WTC11 (cell line): ENCODE results near the gene TSPO2. TPM values are rescaled to one million over a fixed set of nuclear protein-coding genes. Genes with fewer than 3 reads are reported as not detected.

Source experiments
- ATAC-seq: fragments of 200-7000 bp; cut with Tn5 transposase; 2 replicates; pipeline ENCODE4 v1.10.0; 2021; ENCODE audit warnings: mild to moderate bottlenecking, moderate library complexity
- CTCF ChIA-PET: fragments of 300-600 bp; sonication (Branson Sonifier 250); formaldehyde crosslinking; loops from one replicate; lab custom pipeline; 2021; ENCODE audit warnings: antibody characterized with exemption; lab: Charles Lee
- POLR2A ChIA-PET: fragments of 350-600 bp; sonication (Branson Sonifier 250); formaldehyde crosslinking; loops from one replicate; lab custom pipeline; 2021; ENCODE audit warnings: antibody characterized with exemption; lab: Charles Lee
- DNase-seq: peaks from one replicate; pipeline ENCODE4 v3.0.0; 2021; ENCODE audit warnings: low spot score
- H3K27ac Mint-ChIP-seq: 2 replicates; pipeline ENCODE4 v1.8.0; 2021; ENCODE audit warnings: mixed read lengths
- H3K27me3 Mint-ChIP-seq: 2 replicates; pipeline ENCODE4 v1.8.0; 2021; ENCODE audit warnings: low read depth, mild to moderate bottlenecking, moderate library complexity, mixed read lengths
- H3K36me3 Mint-ChIP-seq: 2 replicates; pipeline ENCODE4 v1.8.0; 2021; ENCODE audit warnings: mixed read lengths
- H3K4me1 Mint-ChIP-seq: 2 replicates; pipeline ENCODE4 v1.8.0; 2022; ENCODE audit warnings: mixed read lengths
- H3K4me3 Mint-ChIP-seq: 2 replicates; pipeline ENCODE4 v1.8.0; 2021; ENCODE audit warnings: mild to moderate bottlenecking, moderate library complexity, mixed read lengths
- H3K9me3 Mint-ChIP-seq: 2 replicates; pipeline ENCODE4 v1.8.0; 2021; ENCODE audit warnings: mixed read lengths
- CREB1 ChIP-seq: sonication (generic); formaldehyde crosslinking; IDR thresholded peaks from 2 replicates; pipeline ENCODE4 v1.8.0; 2023; ENCODE audit warnings: mild to moderate bottlenecking, missing genetic modification reagents
- HMGA2 ChIP-seq: fragments of 250-450 bp; sonication (Bioruptor Pico); IDR thresholded peaks from 2 replicates; pipeline ENCODE4 v1.4.0; 2021; ENCODE audit warnings: mild to moderate bottlenecking, moderate library complexity
- JAZF1 ChIP-seq: fragments of 250-450 bp; sonication (Bioruptor Pico); IDR thresholded peaks from 2 replicates; pipeline ENCODE4 v1.9.0; 2021; ENCODE audit warnings: moderate library complexity, mild to moderate bottlenecking, inconsistent platforms
- JUN ChIP-seq: sonication (generic); formaldehyde crosslinking; IDR thresholded peaks from 2 replicates; pipeline ENCODE4 v1.8.0; 2023; ENCODE audit warnings: mild to moderate bottlenecking, missing genetic modification reagents
- MYBL2 ChIP-seq: sonication (generic); formaldehyde crosslinking; IDR thresholded peaks from 2 replicates; pipeline ENCODE4 v1.8.1; 2023; ENCODE audit warnings: mild to moderate bottlenecking, moderate library complexity, missing genetic modification reagents
- NFATC4 ChIP-seq: fragments of 250-450 bp; sonication (Bioruptor Pico); IDR thresholded peaks from 2 replicates; pipeline ENCODE4 v1.9.0; 2021; ENCODE audit warnings: mild to moderate bottlenecking
- RELA ChIP-seq: sonication (generic); formaldehyde crosslinking; IDR thresholded peaks from 2 replicates; pipeline ENCODE4 v1.8.1; 2022; ENCODE audit warnings: missing genetic modification reagents, mild to moderate bottlenecking, borderline replicate concordance
- RORB ChIP-seq: fragments of 250-450 bp; sonication (Bioruptor Pico); IDR thresholded peaks from 2 replicates; pipeline ENCODE4 v1.9.0; 2021; ENCODE audit warnings: mild to moderate bottlenecking
- ZNF138 ChIP-seq: sonication (generic); formaldehyde crosslinking; conservative IDR thresholded peaks from 2 replicates; pipeline ENCODE4 v1.8.1; 2022; ENCODE audit warnings: mild to moderate bottlenecking, moderate library complexity, missing genetic modification reagents
- ZNF232 ChIP-seq: sonication (generic); formaldehyde crosslinking; IDR thresholded peaks from 2 replicates; pipeline ENCODE4 v1.8.0; 2022; ENCODE audit warnings: mild to moderate bottlenecking, missing genetic modification reagents
- ZNF263 ChIP-seq: sonication (generic); formaldehyde crosslinking; IDR thresholded peaks from 2 replicates; pipeline ENCODE4 v1.8.1; 2022; ENCODE audit warnings: low read depth, mild to moderate bottlenecking, moderate library complexity, missing genetic modification reagents
- ZNF671 ChIP-seq: fragments of 250-450 bp; sonication (Bioruptor Pico); IDR thresholded peaks from 2 replicates; pipeline ENCODE4 v1.8.0; 2021; ENCODE audit warnings: mild to moderate bottlenecking
- total RNA-seq: library from RNA; stranded (reverse); gene quantifications from 3 replicates; pipeline ENCODE4 v1.2.3, GENCODE V29; 2021
- TF ChIP-seq, protein P1 (sequence below): sonication (generic); formaldehyde crosslinking; IDR thresholded peaks from 2 replicates; pipeline ENCODE4 v1.8.1; 2022; ENCODE audit warnings: low read depth, mild to moderate bottlenecking, moderate library complexity, missing genetic modification reagents, borderline replicate concordance
- TF ChIP-seq, protein P2 (sequence below): sonication (generic); formaldehyde crosslinking; IDR thresholded peaks from 2 replicates; pipeline ENCODE4 v1.8.1; 2022; ENCODE audit warnings: mild to moderate bottlenecking, missing genetic modification reagents, moderate library complexity, borderline replicate concordance
- TF ChIP-seq, protein P3 (sequence below): sonication (generic); formaldehyde crosslinking; IDR thresholded peaks from 2 replicates; pipeline ENCODE4 v1.8.1; 2023; ENCODE audit warnings: mild to moderate bottlenecking, missing genetic modification reagents, moderate library complexity
- TF ChIP-seq, protein P4 (sequence below): sonication (generic); formaldehyde crosslinking; IDR thresholded peaks from 2 replicates; pipeline ENCODE4 v1.8.0; 2023; ENCODE audit warnings: missing genetic modification reagents, mild to moderate bottlenecking, borderline replicate concordance
- TF ChIP-seq, protein P5 (sequence below): sonication (generic); formaldehyde crosslinking; IDR thresholded peaks from 2 replicates; pipeline ENCODE4 v1.8.0; 2023; ENCODE audit warnings: missing genetic modification reagents
- TF ChIP-seq, protein P6 (sequence below): sonication (generic); formaldehyde crosslinking; IDR thresholded peaks from 2 replicates; pipeline ENCODE4 v1.8.1; 2022; ENCODE audit warnings: low read depth, missing genetic modification reagents, borderline replicate concordance
- TF ChIP-seq, protein P7 (sequence below): fragments of 250-450 bp; sonication (Bioruptor Pico); IDR thresholded peaks from 2 replicates; pipeline ENCODE4 v1.9.0; 2021; ENCODE audit warnings: mild to moderate bottlenecking

The TSPO2 gene
- total RNA-seq, 1 experiment from 2014 or later = not detected

DNA sequence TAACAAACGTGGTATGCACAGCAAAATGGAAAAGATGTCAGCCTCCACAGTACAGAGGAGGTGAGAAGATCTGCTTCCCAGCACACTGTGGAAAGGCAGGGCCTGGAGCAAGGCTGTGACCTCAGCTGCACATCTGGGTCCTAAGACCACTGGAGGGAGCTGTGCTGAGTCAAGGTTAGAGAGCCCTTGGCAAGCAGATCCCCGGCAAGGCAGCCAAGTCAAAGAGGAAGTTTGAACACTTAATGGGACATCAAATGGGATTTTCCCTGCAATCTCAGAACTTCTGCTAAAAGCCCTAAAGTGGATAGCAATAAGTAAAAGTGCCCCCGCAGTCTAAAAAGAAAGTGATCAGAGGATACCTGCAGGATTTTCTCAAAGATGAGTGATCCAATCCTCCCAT lies 42.7 kb upstream of the TSPO2 start (continued):
- TF ChIP-seq, protein P1, sequence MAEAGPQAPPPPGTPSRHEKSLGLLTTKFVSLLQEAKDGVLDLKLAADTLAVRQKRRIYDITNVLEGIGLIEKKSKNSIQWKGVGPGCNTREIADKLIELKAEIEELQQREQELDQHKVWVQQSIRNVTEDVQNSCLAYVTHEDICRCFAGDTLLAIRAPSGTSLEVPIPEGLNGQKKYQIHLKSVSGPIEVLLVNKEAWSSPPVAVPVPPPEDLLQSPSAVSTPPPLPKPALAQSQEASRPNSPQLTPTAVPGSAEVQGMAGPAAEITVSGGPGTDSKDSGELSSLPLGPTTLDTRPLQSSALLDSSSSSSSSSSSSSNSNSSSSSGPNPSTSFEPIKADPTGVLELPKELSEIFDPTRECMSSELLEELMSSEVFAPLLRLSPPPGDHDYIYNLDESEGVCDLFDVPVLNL = no peak
- TF ChIP-seq ZNF263 (CRISPR knock-in tag) = no peak
- TF ChIP-seq ZNF232 = no peak
- TF ChIP-seq, protein P2, sequence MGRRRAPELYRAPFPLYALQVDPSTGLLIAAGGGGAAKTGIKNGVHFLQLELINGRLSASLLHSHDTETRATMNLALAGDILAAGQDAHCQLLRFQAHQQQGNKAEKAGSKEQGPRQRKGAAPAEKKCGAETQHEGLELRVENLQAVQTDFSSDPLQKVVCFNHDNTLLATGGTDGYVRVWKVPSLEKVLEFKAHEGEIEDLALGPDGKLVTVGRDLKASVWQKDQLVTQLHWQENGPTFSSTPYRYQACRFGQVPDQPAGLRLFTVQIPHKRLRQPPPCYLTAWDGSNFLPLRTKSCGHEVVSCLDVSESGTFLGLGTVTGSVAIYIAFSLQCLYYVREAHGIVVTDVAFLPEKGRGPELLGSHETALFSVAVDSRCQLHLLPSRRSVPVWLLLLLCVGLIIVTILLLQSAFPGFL (CRISPR knock-in tag) = no peak
- TF ChIP-seq, protein P3, sequence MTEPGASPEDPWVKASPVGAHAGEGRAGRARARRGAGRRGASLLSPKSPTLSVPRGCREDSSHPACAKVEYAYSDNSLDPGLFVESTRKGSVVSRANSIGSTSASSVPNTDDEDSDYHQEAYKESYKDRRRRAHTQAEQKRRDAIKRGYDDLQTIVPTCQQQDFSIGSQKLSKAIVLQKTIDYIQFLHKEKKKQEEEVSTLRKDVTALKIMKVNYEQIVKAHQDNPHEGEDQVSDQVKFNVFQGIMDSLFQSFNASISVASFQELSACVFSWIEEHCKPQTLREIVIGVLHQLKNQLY (CRISPR knock-in tag) = no peak
- no peak for TF ChIP-seq JAZF1 (CRISPR knock-in tag)
- no peak for TF ChIP-seq JUN (CRISPR knock-in tag)
- TF ChIP-seq, protein P4, sequence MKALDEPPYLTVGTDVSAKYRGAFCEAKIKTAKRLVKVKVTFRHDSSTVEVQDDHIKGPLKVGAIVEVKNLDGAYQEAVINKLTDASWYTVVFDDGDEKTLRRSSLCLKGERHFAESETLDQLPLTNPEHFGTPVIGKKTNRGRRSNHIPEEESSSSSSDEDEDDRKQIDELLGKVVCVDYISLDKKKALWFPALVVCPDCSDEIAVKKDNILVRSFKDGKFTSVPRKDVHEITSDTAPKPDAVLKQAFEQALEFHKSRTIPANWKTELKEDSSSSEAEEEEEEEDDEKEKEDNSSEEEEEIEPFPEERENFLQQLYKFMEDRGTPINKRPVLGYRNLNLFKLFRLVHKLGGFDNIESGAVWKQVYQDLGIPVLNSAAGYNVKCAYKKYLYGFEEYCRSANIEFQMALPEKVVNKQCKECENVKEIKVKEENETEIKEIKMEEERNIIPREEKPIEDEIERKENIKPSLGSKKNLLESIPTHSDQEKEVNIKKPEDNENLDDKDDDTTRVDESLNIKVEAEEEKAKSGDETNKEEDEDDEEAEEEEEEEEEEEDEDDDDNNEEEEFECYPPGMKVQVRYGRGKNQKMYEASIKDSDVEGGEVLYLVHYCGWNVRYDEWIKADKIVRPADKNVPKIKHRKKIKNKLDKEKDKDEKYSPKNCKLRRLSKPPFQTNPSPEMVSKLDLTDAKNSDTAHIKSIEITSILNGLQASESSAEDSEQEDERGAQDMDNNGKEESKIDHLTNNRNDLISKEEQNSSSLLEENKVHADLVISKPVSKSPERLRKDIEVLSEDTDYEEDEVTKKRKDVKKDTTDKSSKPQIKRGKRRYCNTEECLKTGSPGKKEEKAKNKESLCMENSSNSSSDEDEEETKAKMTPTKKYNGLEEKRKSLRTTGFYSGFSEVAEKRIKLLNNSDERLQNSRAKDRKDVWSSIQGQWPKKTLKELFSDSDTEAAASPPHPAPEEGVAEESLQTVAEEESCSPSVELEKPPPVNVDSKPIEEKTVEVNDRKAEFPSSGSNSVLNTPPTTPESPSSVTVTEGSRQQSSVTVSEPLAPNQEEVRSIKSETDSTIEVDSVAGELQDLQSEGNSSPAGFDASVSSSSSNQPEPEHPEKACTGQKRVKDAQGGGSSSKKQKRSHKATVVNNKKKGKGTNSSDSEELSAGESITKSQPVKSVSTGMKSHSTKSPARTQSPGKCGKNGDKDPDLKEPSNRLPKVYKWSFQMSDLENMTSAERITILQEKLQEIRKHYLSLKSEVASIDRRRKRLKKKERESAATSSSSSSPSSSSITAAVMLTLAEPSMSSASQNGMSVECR = no peak

DNA sequence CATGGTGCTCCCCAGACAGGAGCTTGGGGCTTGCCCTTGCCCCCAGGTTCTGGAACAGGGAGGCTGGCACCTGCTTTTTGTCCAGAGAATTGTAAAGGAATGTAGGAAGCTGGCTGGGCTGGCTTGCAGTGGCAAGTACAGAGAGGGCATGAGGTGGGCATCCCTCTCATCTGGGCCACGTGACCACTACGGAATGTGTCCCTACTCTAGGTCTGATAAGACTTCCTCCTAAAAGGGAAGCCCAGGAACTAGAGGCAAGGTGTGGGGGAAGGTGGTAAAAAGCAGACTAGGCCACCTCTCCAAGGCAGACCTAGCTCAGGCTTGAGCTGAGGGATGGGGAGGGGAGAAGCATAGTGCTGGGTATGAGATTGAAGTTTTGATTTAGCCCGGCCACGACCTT lies 42.0 kb upstream of the TSPO2 start:
- Mint-ChIP-seq H3K4me1 (peaks cover 62% of the 10 kb centered on the region), H3K9me3 (0 out of 2 replicates have a peak, but pooled peaks cover 4% of the 10 kb centered on the region), H3K27ac (no peak overlapping the region)
- ChIA-PET CTCF (interaction anchor here (1.0 to 4.6 kb wide), 9 partner anchors 10 to 113 kb away, joined by 3 to 97 read pairs (median 4); no protein-coding TSS in a partner anchor), POLR2A (no interaction called here)
- no peak for TF ChIP-seq ZNF671
- no peak for TF ChIP-seq RELA (CRISPR knock-in tag)
- no peak for TF ChIP-seq NFATC4 (CRISPR knock-in tag)
- TF ChIP-seq MYBL2 (CRISPR knock-in tag) = no peak
- TF ChIP-seq, all 79 proteins: peak for 0
- ATAC-seq (no peak), DNase-seq (no peak)
- peaks cover 16% of the 10 kb centered on the region; the same call in 1 of the 2 replicates for H3K27me3 Mint-ChIP-seq
- H3K36me3 Mint-ChIP-seq = no peaks in the 10 kb centered on the region
- no peak overlapping the region for H3K4me3 Mint-ChIP-seq

DNA sequence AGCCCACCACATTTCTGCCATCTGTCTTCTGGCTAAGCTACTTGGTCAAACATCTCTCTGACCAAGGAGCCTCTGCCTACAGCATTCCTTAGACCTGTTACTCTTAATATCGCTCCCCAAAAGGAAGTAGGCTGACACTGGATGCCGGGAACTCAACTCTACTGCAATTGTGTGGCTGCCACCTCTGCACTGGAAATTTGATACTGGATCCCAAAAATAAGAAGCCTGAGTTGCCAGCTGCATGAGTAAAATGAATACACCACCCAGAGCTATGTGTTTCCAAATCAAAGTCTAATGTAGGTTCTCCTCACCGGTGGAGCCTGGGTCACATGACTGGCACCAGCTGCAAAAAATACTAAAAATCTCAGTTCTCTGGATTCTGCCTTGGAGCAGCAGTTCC lies 40.1 kb upstream of the TSPO2 start:
- Mint-ChIP-seq H3K36me3 (no peaks in the 10 kb centered on the region), H3K4me3 (no peak overlapping the region), H3K27me3 (peaks cover 16% of the 10 kb centered on the region; the same call in 1 of the 2 replicates), H3K27ac (no peak overlapping the region), H3K9me3 (0 out of 2 replicates have a peak, but pooled peaks cover 4% of the 10 kb centered on the region), H3K4me1 (peaks cover 54% of the 10 kb centered on the region)
- ChIA-PET POLR2A (interaction anchor here (1.2 kb wide), 1 partner anchor 26 kb away, joined by 3 read pairs; no protein-coding TSS in a partner anchor), CTCF (interaction anchor here (0.8 to 0.9 kb wide), 2 partner anchors 26 to 80 kb away, joined by 3 to 5 read pairs; no protein-coding TSS in a partner anchor)
- DNase-seq = no peak
- ATAC-seq = no peak
- TF ChIP-seq ZNF138 (CRISPR knock-in tag) = no peak
- no peak for TF ChIP-seq HMGA2 (CRISPR knock-in tag)
- TF ChIP-seq, protein P5, sequence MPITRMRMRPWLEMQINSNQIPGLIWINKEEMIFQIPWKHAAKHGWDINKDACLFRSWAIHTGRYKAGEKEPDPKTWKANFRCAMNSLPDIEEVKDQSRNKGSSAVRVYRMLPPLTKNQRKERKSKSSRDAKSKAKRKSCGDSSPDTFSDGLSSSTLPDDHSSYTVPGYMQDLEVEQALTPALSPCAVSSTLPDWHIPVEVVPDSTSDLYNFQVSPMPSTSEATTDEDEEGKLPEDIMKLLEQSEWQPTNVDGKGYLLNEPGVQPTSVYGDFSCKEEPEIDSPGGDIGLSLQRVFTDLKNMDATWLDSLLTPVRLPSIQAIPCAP = no peak
- TF ChIP-seq, protein P6, sequence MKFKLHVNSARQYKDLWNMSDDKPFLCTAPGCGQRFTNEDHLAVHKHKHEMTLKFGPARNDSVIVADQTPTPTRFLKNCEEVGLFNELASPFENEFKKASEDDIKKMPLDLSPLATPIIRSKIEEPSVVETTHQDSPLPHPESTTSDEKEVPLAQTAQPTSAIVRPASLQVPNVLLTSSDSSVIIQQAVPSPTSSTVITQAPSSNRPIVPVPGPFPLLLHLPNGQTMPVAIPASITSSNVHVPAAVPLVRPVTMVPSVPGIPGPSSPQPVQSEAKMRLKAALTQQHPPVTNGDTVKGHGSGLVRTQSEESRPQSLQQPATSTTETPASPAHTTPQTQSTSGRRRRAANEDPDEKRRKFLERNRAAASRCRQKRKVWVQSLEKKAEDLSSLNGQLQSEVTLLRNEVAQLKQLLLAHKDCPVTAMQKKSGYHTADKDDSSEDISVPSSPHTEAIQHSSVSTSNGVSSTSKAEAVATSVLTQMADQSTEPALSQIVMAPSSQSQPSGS (CRISPR knock-in tag) = no peak
- TF ChIP-seq, protein P7, sequence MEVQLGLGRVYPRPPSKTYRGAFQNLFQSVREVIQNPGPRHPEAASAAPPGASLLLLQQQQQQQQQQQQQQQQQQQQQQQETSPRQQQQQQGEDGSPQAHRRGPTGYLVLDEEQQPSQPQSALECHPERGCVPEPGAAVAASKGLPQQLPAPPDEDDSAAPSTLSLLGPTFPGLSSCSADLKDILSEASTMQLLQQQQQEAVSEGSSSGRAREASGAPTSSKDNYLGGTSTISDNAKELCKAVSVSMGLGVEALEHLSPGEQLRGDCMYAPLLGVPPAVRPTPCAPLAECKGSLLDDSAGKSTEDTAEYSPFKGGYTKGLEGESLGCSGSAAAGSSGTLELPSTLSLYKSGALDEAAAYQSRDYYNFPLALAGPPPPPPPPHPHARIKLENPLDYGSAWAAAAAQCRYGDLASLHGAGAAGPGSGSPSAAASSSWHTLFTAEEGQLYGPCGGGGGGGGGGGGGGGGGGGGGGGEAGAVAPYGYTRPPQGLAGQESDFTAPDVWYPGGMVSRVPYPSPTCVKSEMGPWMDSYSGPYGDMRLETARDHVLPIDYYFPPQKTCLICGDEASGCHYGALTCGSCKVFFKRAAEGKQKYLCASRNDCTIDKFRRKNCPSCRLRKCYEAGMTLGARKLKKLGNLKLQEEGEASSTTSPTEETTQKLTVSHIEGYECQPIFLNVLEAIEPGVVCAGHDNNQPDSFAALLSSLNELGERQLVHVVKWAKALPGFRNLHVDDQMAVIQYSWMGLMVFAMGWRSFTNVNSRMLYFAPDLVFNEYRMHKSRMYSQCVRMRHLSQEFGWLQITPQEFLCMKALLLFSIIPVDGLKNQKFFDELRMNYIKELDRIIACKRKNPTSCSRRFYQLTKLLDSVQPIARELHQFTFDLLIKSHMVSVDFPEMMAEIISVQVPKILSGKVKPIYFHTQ (CRISPR knock-in tag) = no peak
- no peak for TF ChIP-seq RORB (CRISPR knock-in tag)
- no peak for TF ChIP-seq MYBL2 (CRISPR knock-in tag)
- TF ChIP-seq CREB1 = no peak
